CD4-positive, CD25-positive, alpha-beta regulatory T cell (primary cell): Measurements from ENCODE around the gene PPP2R1A. TPM values are rescaled to one million over a fixed set of nuclear protein-coding genes. Genes with fewer than 3 reads are reported as not detected.
A peak's percentile ranks its signal among the peaks of the same experiment; 100 is the strongest.

Source experiments
- ATAC-seq, 2 donors: fragments of 150-1000 bp; cut with Tn5 transposase; one replicate each; pipeline ENCODE4 v1.10.0; 2021; ENCODE audit warnings: low read depth in 2 of 2, moderate number of reproducible peaks in 2 of 2, moderate library complexity in 1 of 2
- DNase-seq, 3 donors: peaks; one replicate each; pipeline versions ENCODE4 v3.0.0 to v3.0.0-alpha.2; 2012 to 2022; ENCODE audit warnings: mixed read lengths in 1 of 3
- H3K27ac ChIP-seq: one replicate; pipeline ENCODE4 v1.7.0; 2013; ENCODE audit warnings: mild to moderate bottlenecking, low read length; ENCODE audit not compliant: insufficient read depth, poor library complexity, severe bottlenecking
- H3K27me3 ChIP-seq: one replicate; pipeline ENCODE4 v1.7.0; 2013; ENCODE audit warnings: low read length; ENCODE audit not compliant: control insufficient read depth, insufficient read depth
- H3K36me3 ChIP-seq: one replicate; pipeline ENCODE4 v1.7.0; 2013; ENCODE audit warnings: mild to moderate bottlenecking, low read length, moderate library complexity; ENCODE audit not compliant: control insufficient read depth, insufficient read depth
- H3K4me1 ChIP-seq: 2 replicates; pipeline ENCODE4 v1.7.0; 2013; ENCODE audit warnings: mild to moderate bottlenecking, low read length; ENCODE audit not compliant: insufficient read depth, control insufficient read depth, poor library complexity, severe bottlenecking
- H3K4me3 ChIP-seq: one replicate; pipeline ENCODE4 v1.7.0; 2013; ENCODE audit warnings: low read depth, mild to moderate bottlenecking, low read length, moderate library complexity
- H3K9me3 ChIP-seq, 2 experiments: 1 replicate in 1 of 2; 2 replicates in 1 of 2; pipeline ENCODE4 v1.7.0; 2013; ENCODE audit warnings: low read length in 2 of 2, mild to moderate bottlenecking in 1 of 2, moderate library complexity in 1 of 2; ENCODE audit not compliant: control insufficient read depth in 2 of 2
- H3K27ac Mint-ChIP-seq, 3 donors: one replicate each; pipeline ENCODE4 v1.8.0; 2020 to 2022; ENCODE audit warnings: mild to moderate bottlenecking in 3 of 3, mixed read lengths in 3 of 3, moderate library complexity in 2 of 3
- H3K27me3 Mint-ChIP-seq: one replicate; pipeline ENCODE4 v1.8.0; 2022; ENCODE audit warnings: mild to moderate bottlenecking, mixed read lengths
- H3K36me3 Mint-ChIP-seq: one replicate; pipeline ENCODE4 v1.8.0; 2020; ENCODE audit warnings: mixed read lengths
- H3K4me1 Mint-ChIP-seq, 4 donors: one replicate each; pipeline ENCODE4 v1.8.0; 2020 to 2022; ENCODE audit warnings: mixed read lengths in 4 of 4, mild to moderate bottlenecking in 1 of 4
- H3K4me3 Mint-ChIP-seq, 4 donors: one replicate each; pipeline ENCODE4 v1.8.0; 2020 to 2022; ENCODE audit warnings: mild to moderate bottlenecking in 4 of 4, mixed read lengths in 4 of 4, moderate library complexity in 3 of 4
- H3K9me3 Mint-ChIP-seq, 7 donors: one replicate each; pipeline ENCODE4 v1.8.0; 2020 to 2022; ENCODE audit warnings: mixed read lengths in 7 of 7, mild to moderate bottlenecking in 3 of 7, moderate library complexity in 2 of 7
- polyA plus RNA-seq, 4 donors: library from polyadenylated mRNA; unstranded; fragments of 300-500 nt; fragmentation: Illumina TruSeq; gene quantifications; one replicate each; pipeline ENCODE4 v1.2.3, GENCODE V29; 2021
- total RNA-seq: library from RNA; stranded (reverse); gene quantifications from one replicate; pipeline ENCODE4 v1.2.3, GENCODE V29; 2022

PPP2R1A gene
- total RNA-seq (180 TPM), polyA plus RNA-seq (100 to 1,000 TPM; 170 to 212 (median 180) TPM)

- H3K27ac ChIP-seq: peak within 1 kb of the TSS; percentile 97
- no peaks in the 10 kb centered on the region for H3K9me3 Mint-ChIP-seq
- H3K9me3 ChIP-seq: no peaks in the 10 kb centered on the region
- H3K4me1 Mint-ChIP-seq: peaks cover 12 to 55% (median 38%) of the 10 kb centered on the region in 4 donors
- no peaks in the 10 kb centered on the region for H3K27me3 Mint-ChIP-seq
- peak within 1 kb of the TSS; percentile 99 to 100 (median 99) for H3K27ac Mint-ChIP-seq
- DNase-seq (peak; percentile 99 to 100 (median 99)), ATAC-seq (peak; percentile 89 to 91)
- H3K36me3 Mint-ChIP-seq: peaks cover 18% of the 10 kb centered on the region
- peak within 1 kb of the TSS; percentile 85 for H3K4me3 ChIP-seq
- peaks cover 36% of the 10 kb centered on the region for H3K4me1 ChIP-seq
- no peaks in the 10 kb centered on the region for H3K27me3 ChIP-seq
- H3K4me3 Mint-ChIP-seq: peak within 1 kb of the TSS; percentile 89 to 95 (median 94)
- peaks cover 23% of the 10 kb centered on the region for H3K36me3 ChIP-seq
Measured at GRCh38 chr19:52189735-52190486, at the start of gene PPP2R1A. PPP2R1A (plus strand) TSS chr19:52190052; CDS start chr19:52190097, 45 bp downstream.

GRCh38 chr19:52141203-52141602, 48.6 kb upstream of the PPP2R1A start:
- no peaks in the 10 kb centered on the region for H3K27me3 Mint-ChIP-seq
- H3K27ac Mint-ChIP-seq: peak overlapping the region in 1 of 3 donors; percentile 63
- no peak for ATAC-seq
- peak overlapping the region in 3 of 4 donors; percentile 21 to 80 (median 30) for H3K4me3 Mint-ChIP-seq
- H3K36me3 Mint-ChIP-seq: peaks cover 4% of the 10 kb centered on the region
- Histone ChIP-seq H3K27me3 (no peaks in the 10 kb centered on the region), H3K27ac (no peak overlapping the region), H3K4me1 (peaks cover 30% of the 10 kb centered on the region), H3K4me3 (no peak overlapping the region), H3K9me3 (peaks cover 12 to 18% of the 10 kb centered on the region in 2 experiments), H3K36me3 (no peaks in the 10 kb centered on the region)
- peaks cover 14 to 38% (median 21%) of the 10 kb centered on the region in 4 donors for H3K4me1 Mint-ChIP-seq
- H3K9me3 Mint-ChIP-seq: peaks cover 0 to 15% (median 5%) of the 10 kb centered on the region in 7 donors
- DNase-seq: no peak

GRCh38 chr19:52142001-52142595, 47.8 kb upstream of the PPP2R1A start:
- Mint-ChIP-seq H3K27ac (peak overlapping the region in 1 of 3 donors; percentile 63), H3K4me3 (peak overlapping the region in 1 of 4 donors; percentile 80), H3K4me1 (peaks cover 14 to 36% (median 21%) of the 10 kb centered on the region in 4 donors), H3K27me3 (no peaks in the 10 kb centered on the region), H3K36me3 (peaks cover 8% of the 10 kb centered on the region), H3K9me3 (peaks cover 0 to 23% (median 10%) of the 10 kb centered on the region in 7 donors)
- no peak for ATAC-seq
- no peak for DNase-seq
- Histone ChIP-seq H3K27me3 (no peaks in the 10 kb centered on the region), H3K9me3 (peaks cover 17 to 27% of the 10 kb centered on the region in 2 experiments), H3K4me1 (peaks cover 30% of the 10 kb centered on the region), H3K4me3 (no peak overlapping the region), H3K36me3 (no peaks in the 10 kb centered on the region), H3K27ac (no peak overlapping the region)

GRCh38 chr19:52148256-52148655, 41.6 kb upstream of the PPP2R1A start:
- peaks cover 4% of the 10 kb centered on the region for H3K27me3 Mint-ChIP-seq
- H3K27ac Mint-ChIP-seq: no peak overlapping the region
- peaks cover 2 to 42% (median 17%) of the 10 kb centered on the region in 7 donors for H3K9me3 Mint-ChIP-seq
- DNase-seq (no peak), ATAC-seq (no peak)
- peaks cover 0 to 5% (median 0%) of the 10 kb centered on the region in 4 donors for H3K4me1 Mint-ChIP-seq
- H3K36me3 ChIP-seq: no peaks in the 10 kb centered on the region
- H3K27ac ChIP-seq: no peak overlapping the region
- H3K4me3 Mint-ChIP-seq: no peak overlapping the region
- H3K4me3 ChIP-seq: no peak overlapping the region
- peaks cover 19% of the 10 kb centered on the region for H3K36me3 Mint-ChIP-seq
- H3K9me3 ChIP-seq: peaks cover 51 to 76% of the 10 kb centered on the region in 2 experiments
- no peaks in the 10 kb centered on the region for H3K27me3 ChIP-seq
- H3K4me1 ChIP-seq: no peaks in the 10 kb centered on the region

- H3K36me3 ChIP-seq: peaks cover 44% of the 10 kb centered on the region
- H3K4me1 ChIP-seq: no peaks in the 10 kb centered on the region
Measured at GRCh38 chr19:52155596-52156359, 34.1 kb upstream of the PPP2R1A start.

GRCh38 chr19:52170304-52170703, 19.5 kb upstream of the PPP2R1A start:
- no peaks in the 10 kb centered on the region for H3K27me3 Mint-ChIP-seq
- ATAC-seq: no peak
- H3K4me3 Mint-ChIP-seq: peak overlapping the region; percentile 91 to 96 (median 94)
- Histone ChIP-seq H3K27me3 (no peaks in the 10 kb centered on the region), H3K27ac (peak overlapping the region; percentile 88), H3K9me3 (peaks cover 10 to 12% of the 10 kb centered on the region in 2 experiments), H3K4me1 (peaks cover 20% of the 10 kb centered on the region), H3K36me3 (peaks cover 39% of the 10 kb centered on the region), H3K4me3 (peak overlapping the region; percentile 97)
- H3K9me3 Mint-ChIP-seq: peaks cover 0 to 16% (median 7%) of the 10 kb centered on the region in 7 donors
- peak overlapping the region; percentile 95 to 98 (median 97) for H3K27ac Mint-ChIP-seq
- DNase-seq: peak in 1 of 3 donors; percentile 21
- peaks cover 38% of the 10 kb centered on the region for H3K36me3 Mint-ChIP-seq
- peaks cover 12 to 47% (median 23%) of the 10 kb centered on the region in 4 donors for H3K4me1 Mint-ChIP-seq

More at GRCh38 chr19:52155596-52156359, 34.1 kb upstream of the PPP2R1A start:
- Mint-ChIP-seq H3K9me3 (peaks cover 4 to 88% (median 48%) of the 10 kb centered on the region in 7 donors), H3K27me3 (peaks cover 4% of the 10 kb centered on the region), H3K36me3 (peaks cover 65% of the 10 kb centered on the region), H3K4me1 (peaks cover 0 to 5% (median 2%) of the 10 kb centered on the region in 4 donors), H3K4me3 (no peak overlapping the region), H3K27ac (no peak overlapping the region)
- no peaks in the 10 kb centered on the region for H3K27me3 ChIP-seq
- no peak overlapping the region for H3K27ac ChIP-seq
- DNase-seq (no peak), ATAC-seq (no peak)
- H3K4me3 ChIP-seq: peak overlapping the region; percentile 14
- peaks cover 87 to 99% of the 10 kb centered on the region in 2 experiments for H3K9me3 ChIP-seq

- no peaks in the 10 kb centered on the region for H3K27me3 ChIP-seq
- H3K27ac ChIP-seq: peak overlapping the region; percentile 88
- ATAC-seq (peak; percentile 3 to 4), DNase-seq (no peak)
- peaks cover 33% of the 10 kb centered on the region for H3K36me3 ChIP-seq
- peak overlapping the region; percentile 97 for H3K4me3 ChIP-seq
- H3K4me3 Mint-ChIP-seq: peak overlapping the region; percentile 91 to 96 (median 94)
- peaks cover 5 to 9% of the 10 kb centered on the region in 2 experiments for H3K9me3 ChIP-seq
- peaks cover 12 to 45% (median 23%) of the 10 kb centered on the region in 4 donors for H3K4me1 Mint-ChIP-seq
- peak overlapping the region; percentile 95 to 98 (median 97) for H3K27ac Mint-ChIP-seq
- H3K4me1 ChIP-seq: peaks cover 20% of the 10 kb centered on the region
- H3K27me3 Mint-ChIP-seq: no peaks in the 10 kb centered on the region
- H3K36me3 Mint-ChIP-seq: peaks cover 34% of the 10 kb centered on the region
- H3K9me3 Mint-ChIP-seq: peaks cover 0 to 16% (median 4%) of the 10 kb centered on the region in 7 donors
Measured at GRCh38 chr19:52170863-52171320, 19.0 kb upstream of the PPP2R1A start.
